ENCODE data around the gene UMOD.
"Not testable (repeated sequence)": the region's sequence is repeated elsewhere in the genome, so short reads cannot be mapped to it uniquely, and the experiment has no call there.

Gene UMOD

DNA sequence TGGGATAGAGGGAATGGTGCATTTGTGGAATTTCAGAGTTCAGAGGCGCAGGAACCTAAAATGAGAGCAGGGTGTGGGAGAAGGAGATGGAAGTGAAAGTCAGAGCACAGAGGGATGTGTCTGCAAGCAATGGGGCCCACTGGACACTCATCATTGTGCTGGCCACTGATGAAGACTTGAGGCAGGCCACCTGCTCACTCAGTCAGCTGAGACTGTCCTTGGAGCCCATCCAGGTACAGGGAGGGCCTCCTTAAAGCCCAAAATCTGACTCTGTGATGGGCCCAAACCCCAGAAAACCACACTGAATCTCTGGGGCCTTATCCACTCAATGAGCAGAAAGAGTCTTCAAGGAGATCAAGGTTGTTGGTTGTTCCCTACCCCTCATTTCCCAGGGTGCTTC, 30.8 kb downstream of the UMOD start:
- no peak for DNase-seq (ENCODE audit: low read depth in 2 of 2, low spot score in 1 of 2)

DNA sequence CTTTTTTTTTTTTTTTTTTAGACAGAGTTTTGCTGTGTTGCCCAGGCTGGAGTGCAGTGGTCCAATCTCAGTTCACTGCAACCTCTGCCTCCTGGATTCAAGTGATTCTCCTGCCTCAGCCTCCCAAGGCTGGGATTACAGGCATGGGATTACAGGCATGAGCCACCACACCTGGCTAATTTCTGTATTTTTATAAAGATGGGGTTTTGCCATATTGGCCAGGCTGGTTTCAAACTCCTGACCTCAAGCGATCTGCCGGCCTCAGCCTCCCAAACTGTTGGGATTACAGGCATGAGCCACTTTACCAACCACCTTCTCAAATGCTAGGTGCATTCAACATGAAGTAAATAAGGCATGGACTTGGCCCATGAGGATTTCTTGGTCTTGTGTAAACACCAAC, 31.5 kb downstream of the UMOD start:
- not testable (repeated sequence) for DNase-seq (ENCODE audit: low read depth in 2 of 2, low spot score in 1 of 2)

DNA sequence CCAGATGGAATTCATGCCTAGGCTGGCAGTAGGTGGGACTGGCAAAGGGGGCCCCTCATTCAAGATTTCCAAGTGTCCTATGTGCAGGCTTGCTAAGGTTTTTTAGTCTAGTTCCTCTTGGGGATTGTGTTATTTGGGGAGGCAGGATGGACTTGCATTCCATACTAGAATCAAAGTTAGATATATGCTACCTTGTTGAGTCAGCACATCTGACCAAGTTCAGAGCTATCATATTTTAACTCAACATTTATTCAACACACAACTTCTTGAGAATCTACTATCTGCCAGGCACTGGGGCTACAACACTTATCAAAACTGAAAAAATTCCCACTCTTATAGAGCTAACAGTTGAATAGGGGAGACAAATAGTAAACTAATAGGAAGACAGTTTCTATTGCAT, 31.9 kb downstream of the UMOD start:
- DNase-seq (ENCODE audit: low read depth in 2 of 2, low spot score in 1 of 2): no peak

DNA sequence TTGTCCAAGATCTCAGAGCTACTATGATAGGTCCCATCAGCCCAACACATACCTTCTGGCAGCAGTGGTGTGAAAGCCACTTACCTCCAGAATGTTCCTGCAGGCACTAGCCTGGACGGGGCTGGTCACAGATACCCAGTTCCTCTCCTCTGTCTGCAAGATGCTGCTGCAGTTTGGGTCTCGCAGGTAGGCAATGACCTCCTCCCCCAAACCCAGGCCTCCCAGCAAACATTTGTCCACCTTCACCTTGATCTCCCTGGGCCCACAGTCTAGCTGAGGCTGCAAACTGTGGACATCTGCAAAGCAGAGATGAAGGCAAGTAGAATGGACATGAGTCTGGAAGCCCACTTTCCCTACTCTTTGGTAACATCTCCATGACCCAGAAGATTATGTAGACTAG, 32.3 kb downstream of the UMOD start:
- no peak for DNase-seq (ENCODE audit: low read depth in 2 of 2, low spot score in 1 of 2)

DNA sequence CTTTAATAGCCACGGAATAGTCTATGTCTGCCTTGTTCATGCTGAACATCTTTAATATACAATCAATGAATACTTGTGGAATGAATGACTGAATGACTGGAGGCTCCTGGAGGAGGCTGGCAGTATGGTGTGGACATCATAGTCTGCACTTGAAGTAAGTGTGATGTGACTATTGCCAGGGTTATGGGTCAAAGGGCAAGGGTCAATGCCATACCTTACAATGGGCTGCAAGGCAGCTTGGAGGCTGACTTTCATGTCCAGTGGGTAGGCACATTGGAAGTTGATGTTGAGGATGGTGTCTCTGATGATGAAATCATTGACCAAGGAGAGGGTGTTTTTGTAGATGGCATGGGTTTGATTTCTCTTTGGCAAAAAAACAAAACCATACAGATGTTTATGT, 33.1 kb downstream of the UMOD start:
- no peak for DNase-seq (ENCODE audit: low read depth in 2 of 2, low spot score in 1 of 2)

DNA sequence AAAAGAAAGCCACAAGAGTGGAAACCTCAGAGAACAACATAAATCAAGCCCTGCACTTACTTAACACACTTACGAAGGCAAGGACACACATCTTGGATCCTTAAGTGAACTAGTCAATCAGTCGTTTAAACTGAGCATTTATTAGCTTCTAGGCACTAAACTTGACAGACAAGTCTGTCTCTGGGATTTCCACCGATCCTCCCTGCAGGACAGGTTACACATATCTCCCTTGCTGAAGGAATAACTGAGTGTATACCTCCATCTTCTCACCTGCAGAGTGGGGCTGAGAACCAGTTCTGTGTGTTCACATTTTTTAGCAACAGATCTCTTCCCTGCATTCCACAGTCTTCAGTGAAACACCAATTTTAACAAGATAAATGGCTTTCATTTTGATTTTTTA, 34.1 kb downstream of the UMOD start:
- no peak for DNase-seq (ENCODE audit: low read depth in 2 of 2, low spot score in 1 of 2)

DNA sequence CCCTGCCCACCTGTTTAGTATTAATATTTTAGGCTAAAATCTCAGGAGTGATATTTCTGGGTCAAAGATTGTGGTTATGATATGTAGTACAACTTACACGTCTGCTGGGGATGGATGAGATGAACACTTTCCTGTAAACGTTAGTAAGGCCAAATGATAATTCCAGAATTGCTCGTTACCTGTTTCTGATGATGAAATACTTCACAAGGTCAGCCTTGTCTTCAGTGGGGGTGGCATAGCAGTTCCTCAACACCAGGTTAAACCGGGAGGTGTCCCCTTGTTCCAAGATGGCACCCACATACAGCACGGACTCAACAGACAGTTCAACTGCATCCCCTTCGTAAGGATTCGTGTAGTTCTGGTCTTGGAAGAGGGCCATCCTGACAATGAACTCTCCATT, 34.5 kb downstream of the UMOD start:
- no peak for DNase-seq (ENCODE audit: low read depth in 2 of 2, low spot score in 1 of 2)

DNA sequence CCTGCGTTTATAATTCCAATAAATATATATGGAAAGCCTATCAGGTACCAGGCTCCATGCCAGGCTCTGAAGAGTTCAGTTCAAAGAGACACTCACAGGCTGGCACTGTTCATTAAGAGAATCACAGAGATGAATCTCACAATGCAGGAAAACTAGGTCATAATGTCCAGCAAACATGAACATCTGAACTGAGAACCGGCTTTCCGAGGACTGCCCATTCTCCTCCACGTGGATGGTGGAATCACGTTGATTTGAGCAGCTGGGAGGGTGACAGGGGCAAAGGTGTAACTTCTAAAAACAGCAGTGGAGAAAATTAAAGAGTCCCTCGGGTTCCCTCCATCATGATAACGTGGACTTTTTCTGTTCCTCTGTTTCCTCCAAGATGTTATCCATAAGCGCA, 35.4 kb downstream of the UMOD start:
- no peak for DNase-seq (ENCODE audit: low read depth in 2 of 2, low spot score in 1 of 2)

DNA sequence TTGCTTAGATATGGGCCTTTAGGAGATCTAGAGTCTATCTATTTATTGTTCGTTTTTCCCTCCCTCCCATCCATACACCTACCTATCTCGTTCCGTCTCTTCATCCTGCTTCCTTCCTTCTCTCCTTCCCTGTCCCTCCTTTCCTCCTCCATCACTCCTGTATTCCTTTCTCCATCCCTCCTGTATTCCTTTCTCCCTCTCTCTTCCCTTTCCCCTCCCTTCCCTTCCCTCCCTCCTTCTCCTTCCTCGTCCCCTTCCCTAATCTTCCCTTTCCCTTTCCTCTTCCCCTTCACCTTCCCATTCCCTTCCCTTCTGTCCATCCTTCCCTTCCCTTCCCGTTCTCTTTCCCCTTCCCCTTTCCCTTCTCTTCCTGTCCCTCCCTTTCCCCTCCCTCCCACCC, 35.8 kb downstream of the UMOD start:
- DNase-seq (ENCODE audit: low read depth in 2 of 2, low spot score in 1 of 2): no peak

DNA sequence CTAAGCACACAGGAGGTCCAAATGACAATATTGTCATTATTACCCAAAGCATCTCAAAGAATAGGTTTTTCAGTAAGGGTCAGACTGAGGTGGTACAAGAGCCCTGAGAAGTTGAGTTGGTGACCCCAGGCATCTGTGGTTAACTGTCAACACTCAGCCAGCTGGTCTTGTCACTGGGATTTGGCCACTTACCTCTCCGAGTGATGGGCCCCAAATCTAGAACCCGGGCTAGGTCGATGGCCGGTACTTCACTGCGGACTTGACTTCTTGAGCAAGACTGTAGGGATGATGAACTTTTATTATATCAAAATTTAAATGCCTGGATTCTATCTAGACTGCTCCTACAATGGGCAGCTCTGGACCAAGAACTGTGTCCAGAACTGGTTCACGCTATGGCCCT, 36.8 kb downstream of the UMOD start:
- no peak for DNase-seq (ENCODE audit: low read depth in 2 of 2, low spot score in 1 of 2)

DNA sequence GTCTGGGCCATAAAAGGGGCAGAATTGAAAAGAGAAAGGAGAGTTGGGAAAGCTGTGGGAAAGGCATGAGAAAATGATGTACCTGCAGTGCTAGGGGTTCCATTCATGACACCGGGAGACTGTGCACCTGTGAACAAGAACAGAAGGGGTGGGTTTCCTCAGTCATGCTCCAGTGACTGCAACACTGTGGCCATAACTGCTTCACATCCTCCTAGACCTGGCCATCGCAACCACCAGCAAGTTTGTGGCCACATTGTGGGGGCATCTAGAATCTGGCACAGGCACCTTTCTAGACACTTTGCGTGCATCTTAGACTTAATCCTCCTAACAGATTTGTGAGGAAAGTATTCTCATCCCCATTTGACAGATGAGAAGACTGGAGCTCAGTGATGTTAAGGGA, 37.9 kb downstream of the UMOD start:
- DNase-seq (ENCODE audit: low read depth in 2 of 2, low spot score in 1 of 2): no peak

DNA sequence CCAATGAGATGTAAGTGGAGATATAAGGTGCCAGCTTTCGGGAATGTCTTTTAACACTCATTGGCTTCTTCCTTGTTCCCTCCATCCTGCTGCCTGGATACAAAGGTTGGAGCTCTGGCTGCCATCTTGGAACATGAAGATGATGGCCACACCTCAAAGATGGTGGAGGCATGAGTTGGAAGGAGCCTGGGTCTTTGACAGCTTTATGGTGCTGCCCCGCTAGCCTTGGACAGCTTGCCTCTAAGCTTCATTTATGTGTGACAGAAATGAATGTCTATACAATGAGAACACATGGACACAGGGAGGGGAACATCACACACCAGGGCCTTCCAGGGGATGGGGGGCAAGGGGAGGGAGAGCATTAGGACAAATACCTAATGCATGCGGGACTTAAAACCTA, 38.8 kb downstream of the UMOD start:
- no peak for DNase-seq (ENCODE audit: low read depth in 2 of 2, low spot score in 1 of 2)

DNA sequence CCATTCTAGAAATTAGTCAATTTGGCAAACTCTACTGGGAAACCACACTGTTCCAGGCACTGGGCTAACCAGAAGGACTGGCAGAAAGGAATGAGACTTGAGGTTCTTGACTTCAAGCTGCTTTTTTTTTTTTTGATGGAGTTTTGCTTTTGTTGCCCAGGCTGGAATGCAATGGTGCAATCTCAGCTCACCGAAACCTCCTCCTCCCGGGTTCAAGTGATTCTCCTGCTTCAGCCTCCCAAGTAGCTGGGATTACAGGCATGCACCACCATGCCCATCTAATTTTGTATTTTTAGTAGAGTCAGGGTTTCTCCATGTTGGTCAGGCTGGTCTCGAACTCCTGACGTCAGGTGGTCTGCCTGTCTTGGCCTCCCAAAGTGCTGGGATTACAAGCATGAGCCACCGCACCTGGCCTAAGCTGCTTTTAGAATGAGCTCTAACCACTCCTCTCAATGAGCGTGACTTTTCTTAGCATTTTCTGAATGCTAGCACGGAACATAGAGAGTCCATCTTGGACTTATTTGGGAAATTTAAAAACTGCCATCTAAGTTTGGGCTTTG, 39.9 kb downstream of the UMOD start:
- not testable (repeated sequence) for DNase-seq (ENCODE audit: low read depth in 2 of 2, low spot score in 1 of 2)

DNA sequence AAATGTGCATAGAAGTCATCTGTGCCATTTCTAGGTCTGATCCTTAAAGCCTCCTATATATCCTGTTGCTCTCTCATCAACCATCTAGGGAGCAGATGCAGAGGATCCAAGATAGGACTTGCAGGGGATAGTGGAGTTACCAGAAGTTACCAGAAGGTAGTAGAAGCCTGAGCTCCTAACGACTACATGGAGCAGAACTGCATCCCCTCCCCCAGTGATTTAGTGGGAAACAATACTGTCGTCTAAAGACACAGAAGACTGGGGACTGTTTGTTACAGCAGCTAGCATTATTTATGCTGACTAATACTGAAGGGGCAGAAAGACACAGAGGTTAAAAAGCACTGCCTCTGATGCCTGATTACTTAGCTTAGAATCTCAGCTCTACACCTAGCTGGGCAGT, 41.0 kb downstream of the UMOD start:
- DNase-seq (ENCODE audit: low read depth in 2 of 2, low spot score in 1 of 2): no peak

DNA sequence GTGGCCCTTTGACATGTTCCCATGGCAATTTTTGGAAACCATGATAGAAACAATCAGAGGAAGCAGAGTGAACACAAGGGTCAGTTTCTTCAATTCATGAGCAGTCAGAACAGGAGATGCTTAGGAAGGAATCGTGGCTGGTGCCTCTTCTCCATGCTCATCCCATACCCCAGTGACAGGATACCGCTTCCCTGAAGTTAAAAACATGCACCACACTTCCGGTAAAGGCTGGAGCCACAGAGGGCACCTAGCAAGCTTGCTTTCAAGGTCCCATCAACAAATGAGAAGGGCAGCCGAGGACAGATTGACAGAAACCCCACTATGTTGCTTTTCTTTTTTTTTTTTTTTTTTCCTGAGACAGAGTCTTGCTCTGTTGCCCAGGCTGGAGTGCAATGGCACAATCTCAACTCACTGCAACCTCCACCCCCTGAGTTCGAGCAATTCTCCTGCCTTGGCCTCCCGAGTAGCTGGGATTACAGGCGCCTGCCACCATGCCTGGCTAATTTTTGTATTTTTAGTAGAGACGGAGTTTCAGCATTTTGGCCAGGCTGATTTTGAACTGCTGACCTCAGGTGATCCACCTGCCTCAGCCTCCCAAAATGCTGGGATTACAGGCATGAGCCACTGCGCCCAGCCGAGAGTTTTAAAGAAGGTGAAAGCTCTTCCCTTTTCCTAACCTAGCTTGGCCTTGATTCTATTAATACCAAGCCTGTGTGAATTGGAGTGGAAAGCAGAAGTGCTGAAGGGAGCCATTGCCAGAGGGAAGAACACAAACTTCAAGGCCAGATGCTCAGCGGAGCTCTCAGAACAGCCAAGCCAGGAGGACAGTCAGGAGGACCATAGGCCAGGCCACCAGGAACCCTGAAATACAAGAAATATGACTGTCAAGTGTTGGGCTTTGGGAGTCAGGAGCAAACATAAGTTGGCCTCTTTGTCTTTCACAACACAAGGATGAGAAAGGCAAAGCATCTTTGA, 41.8 kb downstream of the UMOD start:
- DNase-seq (ENCODE audit: low read depth in 2 of 2, low spot score in 1 of 2): no peak

DNA sequence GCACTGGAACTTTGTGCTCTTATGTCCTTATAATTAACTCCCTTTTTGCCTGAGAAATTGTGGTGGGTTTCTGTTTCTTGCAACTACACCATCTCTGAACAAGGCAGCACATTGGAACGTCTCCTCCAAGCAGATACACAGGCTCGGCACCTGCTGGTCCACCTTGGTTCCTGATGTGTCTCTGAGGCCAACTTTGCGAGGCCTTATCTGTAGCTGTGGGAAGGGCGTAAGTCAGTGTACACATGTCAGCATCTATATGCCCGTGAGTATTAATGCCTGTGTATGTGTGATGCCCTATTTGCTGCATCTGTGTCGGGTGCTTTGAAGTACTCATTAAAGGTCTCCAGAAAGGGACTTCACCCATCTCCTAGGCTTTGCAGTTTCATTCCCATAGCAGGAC, 42.7 kb downstream of the UMOD start:
- DNase-seq (ENCODE audit: low read depth in 2 of 2, low spot score in 1 of 2): no peak

DNA sequence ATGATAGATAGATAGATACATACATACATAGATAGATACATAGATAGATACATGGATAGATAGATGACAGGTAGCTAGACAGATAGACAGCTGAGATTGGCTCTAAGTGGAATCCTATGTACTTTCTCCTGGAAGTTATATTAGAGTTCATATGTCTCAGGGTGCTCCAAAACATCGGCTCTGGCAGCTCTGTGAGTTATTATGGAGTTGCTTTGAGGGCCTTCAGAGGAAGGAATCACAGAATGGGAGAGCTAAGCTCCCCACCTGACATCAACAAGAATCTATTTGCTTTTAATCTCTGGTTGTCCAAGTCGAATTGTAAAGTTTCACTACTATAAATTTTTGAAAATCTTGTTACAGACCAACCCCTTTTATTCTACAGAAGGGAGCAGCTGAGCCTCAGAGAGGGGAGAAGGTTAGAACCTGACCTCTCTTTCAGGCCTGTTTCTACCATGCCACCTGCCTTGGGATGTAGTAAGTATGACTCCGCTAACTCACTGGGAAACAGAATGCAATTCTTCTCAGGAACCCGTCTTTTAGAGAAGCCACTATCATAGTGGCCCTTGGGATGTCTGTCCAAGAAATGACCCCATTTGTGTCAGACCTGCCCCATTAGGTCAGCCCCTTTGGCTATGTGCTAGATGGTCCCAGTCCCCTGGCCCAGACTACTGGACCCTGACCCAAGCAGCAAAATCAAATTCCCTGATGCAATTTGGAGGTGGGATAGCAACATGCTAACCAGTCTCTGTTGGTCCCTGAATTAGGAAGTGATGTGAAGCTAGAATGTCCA, 43.5 kb downstream of the UMOD start:
- no peak for DNase-seq (ENCODE audit: low read depth in 2 of 2, low spot score in 1 of 2)

DNA sequence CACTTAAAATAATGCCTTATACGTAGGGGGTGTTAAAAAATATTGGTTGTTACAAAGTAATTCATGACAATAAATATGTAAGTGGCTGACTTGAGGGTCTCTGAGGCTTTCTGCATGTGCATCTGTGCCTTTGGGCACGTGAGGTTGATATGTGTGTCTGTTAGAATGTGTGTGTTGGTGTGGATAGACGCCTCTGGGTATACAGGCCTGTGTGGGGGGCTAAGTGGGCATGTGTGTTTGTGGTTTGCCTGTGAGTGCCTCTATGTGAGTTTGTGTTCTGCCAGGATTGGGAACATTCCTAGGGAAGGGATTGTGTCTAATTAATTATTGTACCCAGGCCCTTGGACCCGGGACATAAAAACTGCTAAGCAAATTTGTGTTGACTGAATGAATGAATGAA, 44.2 kb downstream of the UMOD start:
- no peak for DNase-seq (ENCODE audit: low read depth in 2 of 2, low spot score in 1 of 2)

DNA sequence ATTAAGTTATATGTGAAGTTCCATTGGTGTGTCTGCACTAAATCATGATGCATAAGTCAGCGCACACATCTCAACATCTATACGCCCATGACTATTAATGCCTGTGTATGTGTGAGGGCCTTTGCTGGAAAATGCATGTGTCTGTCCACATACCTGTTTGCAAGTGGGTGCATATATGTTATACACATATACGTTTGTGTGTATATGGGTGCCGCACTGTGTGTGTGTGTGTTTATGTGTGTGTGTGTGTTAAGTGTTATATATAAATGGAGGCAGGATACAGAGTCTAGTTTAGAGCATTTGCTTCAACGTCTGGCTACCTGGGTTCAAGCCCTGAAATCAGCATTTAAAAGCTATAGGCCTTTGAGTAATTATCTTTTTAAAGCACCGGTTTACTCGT, 44.7 kb downstream of the UMOD start:
- no peak for DNase-seq (ENCODE audit: low read depth in 2 of 2, low spot score in 1 of 2)

DNA sequence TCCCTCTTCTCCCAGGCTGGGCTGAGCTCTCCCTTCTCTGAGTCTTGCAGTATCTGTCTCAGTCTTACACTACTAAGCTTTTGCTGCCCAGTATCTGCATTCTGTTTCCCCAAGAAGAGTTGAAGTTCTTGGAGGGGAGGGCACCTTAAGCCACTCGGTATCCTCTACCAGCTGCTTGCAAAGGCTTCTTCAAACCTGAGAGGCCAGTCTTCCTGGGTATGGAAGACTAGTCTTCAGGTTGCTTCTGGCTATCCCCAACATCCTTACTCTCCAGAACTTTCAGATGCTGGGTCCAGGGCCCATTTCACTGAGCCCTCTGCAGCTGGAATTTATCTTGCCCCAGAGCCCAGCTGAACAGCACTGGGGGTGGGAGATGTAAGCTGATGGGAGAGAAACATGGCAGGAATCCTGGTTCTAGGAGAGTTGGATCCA, 45.3 kb downstream of the UMOD start:
- DNase-seq (ENCODE audit: low read depth in 2 of 2, low spot score in 1 of 2): no peak

DNA sequence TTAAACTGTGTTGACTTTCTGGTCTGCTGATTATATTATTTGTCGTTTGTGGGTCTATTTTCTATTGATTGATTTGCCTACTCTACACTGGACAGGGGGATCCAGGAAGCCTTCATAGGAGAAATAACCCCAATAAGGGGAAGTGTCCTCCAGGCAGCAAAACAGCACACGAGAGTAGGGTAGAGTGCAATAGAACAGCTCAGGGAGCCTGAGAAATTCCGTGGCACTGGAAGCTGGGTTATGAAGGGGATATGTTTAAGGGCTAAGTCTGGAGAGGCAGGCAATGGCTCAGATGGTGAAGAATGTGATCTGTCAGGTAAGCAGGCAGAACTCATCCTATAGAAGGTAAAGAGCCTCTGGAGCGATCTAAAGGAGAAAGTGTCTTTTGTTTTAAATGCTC, 46.1 kb downstream of the UMOD start:
- DNase-seq (ENCODE audit: low read depth in 2 of 2, low spot score in 1 of 2): no peak

DNA sequence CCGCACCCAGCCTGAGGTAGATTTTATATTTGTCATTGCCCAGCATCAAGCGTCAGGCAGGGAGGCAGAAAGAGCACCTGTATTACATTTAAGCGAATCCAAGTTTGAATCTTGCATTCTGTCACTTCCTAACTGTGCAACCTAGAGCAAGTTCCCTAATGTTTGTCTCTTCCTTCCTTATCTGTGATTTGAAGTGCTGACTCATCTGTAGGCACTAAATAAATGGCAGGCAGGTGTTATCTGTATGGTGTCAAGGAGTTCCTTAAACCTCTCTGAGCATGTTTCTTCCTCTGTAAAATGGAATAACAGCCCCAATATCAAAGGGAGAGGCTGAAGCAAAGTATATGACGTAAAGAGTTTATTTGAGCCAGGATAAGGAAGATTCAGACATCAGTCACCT, 49.5 kb downstream of the UMOD start:
- DNase-seq (ENCODE audit: low read depth in 2 of 2, low spot score in 1 of 2): no peak
